ENCODE results near the gene DERL2. TPM values are rescaled to one million over a fixed set of nuclear protein-coding genes. Genes with fewer than 3 reads are reported as not detected.

Gene DERL2
- total and polyA plus RNA-seq, 7 donors = 23.1 to 104 (median 40.9) TPM

DNA sequence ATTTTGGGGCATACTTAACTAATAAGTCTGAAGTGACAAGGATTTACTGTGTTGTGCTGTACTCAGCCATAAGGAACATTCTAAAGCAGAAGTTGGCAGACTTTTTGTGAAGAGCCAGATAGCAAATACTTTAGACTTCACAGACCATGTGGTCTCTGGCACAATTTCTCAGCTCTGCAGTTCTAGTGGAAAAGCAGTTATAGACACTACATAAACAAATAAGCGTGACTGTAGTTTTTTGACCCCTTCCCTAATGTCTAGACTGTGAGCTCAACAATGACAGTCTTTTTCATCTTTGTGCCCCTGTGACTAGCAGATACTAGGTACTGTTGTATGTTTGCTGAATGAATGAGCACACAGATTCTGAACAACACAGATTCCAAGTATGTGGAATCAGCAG is 61.1 kb downstream of the DERL2 start:
- WGBS, 3 donors = 92 to 96% (median 93%) methylated on average over 1 of the region's 1 CpG
- DNase-seq = no peak
- Histone ChIP-seq H3K27ac (no peak overlapping the region), H3K4me1 (peaks cover 7% of the 10 kb centered on the region), H3K36me3 (ENCODE audit: insufficient read depth in 1 of 2, low read depth in 1 of 2) (peaks cover 11 to 88% of the 10 kb centered on the region in 2 donors), H3K9me3 (no peaks in the 10 kb centered on the region), H3K4me3 (no peak overlapping the region), H3K27me3 (ENCODE audit: insufficient read depth in 3 of 3, low read length in 2 of 3) (no peaks in the 10 kb centered on the region)
- no peak for ATAC-seq
- intact Hi-C loops (cut with DNase I) = no loop called here
- TF ChIP-seq, protein P1, sequence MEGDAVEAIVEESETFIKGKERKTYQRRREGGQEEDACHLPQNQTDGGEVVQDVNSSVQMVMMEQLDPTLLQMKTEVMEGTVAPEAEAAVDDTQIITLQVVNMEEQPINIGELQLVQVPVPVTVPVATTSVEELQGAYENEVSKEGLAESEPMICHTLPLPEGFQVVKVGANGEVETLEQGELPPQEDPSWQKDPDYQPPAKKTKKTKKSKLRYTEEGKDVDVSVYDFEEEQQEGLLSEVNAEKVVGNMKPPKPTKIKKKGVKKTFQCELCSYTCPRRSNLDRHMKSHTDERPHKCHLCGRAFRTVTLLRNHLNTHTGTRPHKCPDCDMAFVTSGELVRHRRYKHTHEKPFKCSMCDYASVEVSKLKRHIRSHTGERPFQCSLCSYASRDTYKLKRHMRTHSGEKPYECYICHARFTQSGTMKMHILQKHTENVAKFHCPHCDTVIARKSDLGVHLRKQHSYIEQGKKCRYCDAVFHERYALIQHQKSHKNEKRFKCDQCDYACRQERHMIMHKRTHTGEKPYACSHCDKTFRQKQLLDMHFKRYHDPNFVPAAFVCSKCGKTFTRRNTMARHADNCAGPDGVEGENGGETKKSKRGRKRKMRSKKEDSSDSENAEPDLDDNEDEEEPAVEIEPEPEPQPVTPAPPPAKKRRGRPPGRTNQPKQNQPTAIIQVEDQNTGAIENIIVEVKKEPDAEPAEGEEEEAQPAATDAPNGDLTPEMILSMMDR (IDR thresholded peaks at IDR 0.05) = no peak

DNA sequence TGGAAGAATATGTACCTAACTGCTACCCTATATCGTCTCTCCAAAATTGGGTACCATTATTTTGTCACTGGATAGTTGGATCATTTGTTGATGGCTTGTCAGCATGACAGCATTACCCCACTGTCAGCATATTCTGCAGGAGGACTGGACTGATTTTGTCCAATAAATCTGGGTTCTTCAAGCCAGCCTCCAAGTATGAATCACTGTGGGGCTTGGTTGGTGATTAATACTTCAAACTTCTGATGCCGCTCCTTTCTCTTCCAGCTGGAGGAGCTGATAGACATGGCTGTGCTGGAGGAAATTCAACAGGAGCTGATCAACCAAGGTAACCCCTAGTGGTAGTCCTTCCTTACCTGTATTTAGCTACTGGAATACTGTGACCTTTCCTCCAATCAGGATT is 63.5 kb downstream of the DERL2 start:
- DNase-seq (no peak), ATAC-seq (no peak)
- H3K27ac ChIP-seq = no peak overlapping the region
- intact Hi-C loops (cut with DNase I) = no loop called here
- TF ChIP-seq, protein P1 (IDR thresholded peaks at IDR 0.05) = no peak
- 93 to 98% (median 95%) methylated on average over 2 of the region's 2 CpGs for WGBS, 3 donors
- H3K4me1 ChIP-seq = peaks cover 15% of the 10 kb centered on the region
- no peaks in the 10 kb centered on the region for H3K27me3 ChIP-seq (ENCODE audit: insufficient read depth in 3 of 3, low read length in 2 of 3)
- peaks cover 11 to 67% of the 10 kb centered on the region in 2 donors for H3K36me3 ChIP-seq (ENCODE audit: insufficient read depth in 1 of 2, low read depth in 1 of 2)
- no peak overlapping the region for H3K4me3 ChIP-seq
- H3K9me3 ChIP-seq = no peaks in the 10 kb centered on the region

Other genes starting within 250 kb of the DERL2 start
- gene RABEP1, start 203.9 kb downstream of the DERL2 start, total RNA-seq = 10 to 100 TPM; 69.9 to 86.1 (median 80.1) TPM
- 100 to 1,000 TPM in 1 of 3 donors, 10 to 100 TPM in 2; 33.4 to 106 (median 36.3) TPM for gene RABEP1, start 203.9 kb downstream of the DERL2 start, polyA plus RNA-seq
- 10 to 100 TPM; 54.4 to 90.9 (median 84.1) TPM for gene NUP88, start 66.5 kb downstream of the DERL2 start, total RNA-seq
- 100 to 1,000 TPM in 1 of 3 donors, 10 to 100 TPM in 2; 69.6 to 106 (median 75.5) TPM for gene NUP88, start 66.5 kb downstream of the DERL2 start, polyA plus RNA-seq
- gene RPAIN, start 66.0 kb downstream of the DERL2 start, total RNA-seq = 10 to 100 TPM; 24.7 to 36.3 (median 27.5) TPM
- gene RPAIN, start 66.0 kb downstream of the DERL2 start, polyA plus RNA-seq = 10 to 100 TPM; 25.2 to 65.2 (median 48.1) TPM
- gene C1QBP, start 47.0 kb downstream of the DERL2 start, total RNA-seq = 100 to 1,000 TPM; 107 to 184 (median 128) TPM
- 100 to 1,000 TPM; 166 to 472 (median 209) TPM for gene C1QBP, start 47.0 kb downstream of the DERL2 start, polyA plus RNA-seq
- 10 to 100 TPM in 3 of 4 donors, 1 to 10 TPM in 1; 8.9 to 17.7 (median 12.0) TPM for gene DHX33, start 17.2 kb downstream of the DERL2 start, total RNA-seq
- gene DHX33, start 17.2 kb downstream of the DERL2 start, polyA plus RNA-seq = 1 to 10 TPM; 3.9 to 9.6 (median 6.9) TPM
- gene MIS12, start 388 bp upstream of the DERL2 start, total RNA-seq = 10 to 100 TPM; 13.6 to 21.4 (median 17.5) TPM
- gene MIS12, start 388 bp upstream of the DERL2 start, polyA plus RNA-seq = 10 to 100 TPM; 11.1 to 28.9 (median 13.1) TPM
- gene NLRP1, start 98.3 kb upstream of the DERL2 start, total RNA-seq = 1 to 10 TPM; 2.8 to 5.7 (median 3.6) TPM
- 1 to 10 TPM; 2.7 to 3.7 (median 3.1) TPM for gene NLRP1, start 98.3 kb upstream of the DERL2 start, polyA plus RNA-seq